Coronary artery (tissue), 2 donors: Measurements from ENCODE around the gene RBM33.

Experiments
- DNase-seq: peaks from one replicate; pipeline ENCODE4 v3.0.0-alpha.2; 2017; ENCODE audit warnings: low spot score
- H3K27ac ChIP-seq, 2 donors: fragments of 200-600 bp; sonication (generic); one replicate each; pipeline ENCODE4 v1.5.1; 2016 to 2019
- H3K4me3 ChIP-seq: fragments of 200-600 bp; sonication (generic); 2 replicates; pipeline ENCODE4 v1.5.1; 2016; ENCODE audit warnings: mild to moderate bottlenecking, moderate library complexity
- TF ChIP-seq, protein P1 (sequence below): fragments of 200-600 bp; sonication (generic); IDR thresholded peaks from one replicate; pipeline ENCODE4 v1.5.1; 2019; ENCODE audit warnings: antibody characterized with exemption

RBM33 gene

DNA sequence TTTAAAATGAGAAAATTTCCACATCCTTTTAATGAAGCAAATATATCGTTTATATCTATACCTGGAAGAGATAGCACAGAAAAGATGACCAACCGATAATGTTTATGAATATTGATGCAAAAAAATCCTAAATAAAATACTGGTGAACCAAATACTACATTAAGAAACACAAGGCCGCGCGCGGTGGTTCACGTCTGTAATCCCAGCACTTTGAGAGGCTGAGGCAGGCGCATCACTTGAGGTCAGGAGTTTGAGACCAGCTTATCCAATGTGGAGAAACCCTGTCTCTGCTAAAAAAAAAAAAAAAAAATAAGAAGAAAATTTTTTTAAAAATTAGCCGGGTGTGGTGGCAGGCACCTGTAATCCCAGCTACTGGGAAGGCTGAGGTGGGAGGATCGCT, 142.0 kb downstream of the RBM33 start:
- no peak overlapping the region for H3K4me3 ChIP-seq
- no peak for DNase-seq
- no peak overlapping the region for H3K27ac ChIP-seq
- TF ChIP-seq, protein P1, sequence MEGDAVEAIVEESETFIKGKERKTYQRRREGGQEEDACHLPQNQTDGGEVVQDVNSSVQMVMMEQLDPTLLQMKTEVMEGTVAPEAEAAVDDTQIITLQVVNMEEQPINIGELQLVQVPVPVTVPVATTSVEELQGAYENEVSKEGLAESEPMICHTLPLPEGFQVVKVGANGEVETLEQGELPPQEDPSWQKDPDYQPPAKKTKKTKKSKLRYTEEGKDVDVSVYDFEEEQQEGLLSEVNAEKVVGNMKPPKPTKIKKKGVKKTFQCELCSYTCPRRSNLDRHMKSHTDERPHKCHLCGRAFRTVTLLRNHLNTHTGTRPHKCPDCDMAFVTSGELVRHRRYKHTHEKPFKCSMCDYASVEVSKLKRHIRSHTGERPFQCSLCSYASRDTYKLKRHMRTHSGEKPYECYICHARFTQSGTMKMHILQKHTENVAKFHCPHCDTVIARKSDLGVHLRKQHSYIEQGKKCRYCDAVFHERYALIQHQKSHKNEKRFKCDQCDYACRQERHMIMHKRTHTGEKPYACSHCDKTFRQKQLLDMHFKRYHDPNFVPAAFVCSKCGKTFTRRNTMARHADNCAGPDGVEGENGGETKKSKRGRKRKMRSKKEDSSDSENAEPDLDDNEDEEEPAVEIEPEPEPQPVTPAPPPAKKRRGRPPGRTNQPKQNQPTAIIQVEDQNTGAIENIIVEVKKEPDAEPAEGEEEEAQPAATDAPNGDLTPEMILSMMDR: no peak

DNA sequence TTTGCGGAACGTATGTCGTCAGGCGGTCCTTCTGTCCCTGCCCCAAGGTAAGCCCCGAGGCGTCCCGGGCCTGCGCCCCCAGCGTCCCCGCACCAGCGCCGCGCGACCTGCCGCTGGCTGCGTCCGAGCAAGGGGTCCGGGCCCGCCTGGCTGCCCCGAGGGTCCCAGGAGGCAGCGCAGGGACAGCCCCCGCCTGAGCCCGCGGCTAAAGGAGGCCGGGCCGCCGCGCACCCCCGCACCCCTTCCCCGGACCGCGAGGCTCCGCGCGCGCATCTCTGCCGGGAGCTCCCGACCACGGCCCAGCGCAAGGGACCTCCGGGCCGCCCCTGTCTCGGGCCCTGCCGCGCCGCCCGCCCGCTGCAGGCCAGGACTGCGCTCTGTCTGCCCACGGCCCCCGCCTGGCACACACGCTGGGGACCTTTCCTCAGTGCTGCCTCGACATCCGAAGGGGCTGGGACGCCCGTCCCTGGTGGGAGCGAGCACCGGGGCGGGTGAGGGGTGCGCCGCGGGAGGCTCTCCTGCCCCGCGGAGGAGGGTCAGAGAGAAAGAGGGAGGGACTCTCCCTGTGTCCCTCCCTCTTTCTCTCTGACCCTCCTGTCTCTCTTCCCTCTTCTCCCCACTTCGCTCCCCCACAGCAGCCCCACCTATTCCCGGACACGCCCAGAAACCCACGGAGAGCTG, 142.8 kb downstream of the RBM33 start:
- no peak for DNase-seq
- TF ChIP-seq, protein P1: no peak
- Histone ChIP-seq H3K4me3 (peak overlapping the region; percentile 67), H3K27ac (no peak overlapping the region)

DNA sequence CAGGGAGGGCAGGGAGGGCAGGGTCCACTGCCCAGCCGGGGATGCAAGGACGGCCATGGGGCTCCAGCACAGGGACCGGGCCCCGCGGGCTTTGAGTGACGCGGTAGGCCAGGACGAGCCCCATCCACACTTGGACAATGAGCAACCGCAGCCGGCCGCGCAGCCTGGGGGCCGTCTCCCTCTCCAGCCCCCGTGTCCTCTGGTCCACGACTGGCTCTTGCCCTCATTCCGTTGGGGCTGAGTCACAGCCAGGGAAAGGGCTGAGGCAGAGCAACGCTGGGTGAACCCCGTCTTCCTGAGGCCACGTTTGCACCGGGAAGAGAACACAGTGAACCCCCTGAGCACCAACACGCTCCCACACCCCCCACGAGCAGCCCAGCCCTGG, 144.1 kb downstream of the RBM33 start:
- Histone ChIP-seq H3K4me3 (no peak overlapping the region), H3K27ac (no peak overlapping the region)
- no peak for DNase-seq
- TF ChIP-seq, protein P1: no peak

DNA sequence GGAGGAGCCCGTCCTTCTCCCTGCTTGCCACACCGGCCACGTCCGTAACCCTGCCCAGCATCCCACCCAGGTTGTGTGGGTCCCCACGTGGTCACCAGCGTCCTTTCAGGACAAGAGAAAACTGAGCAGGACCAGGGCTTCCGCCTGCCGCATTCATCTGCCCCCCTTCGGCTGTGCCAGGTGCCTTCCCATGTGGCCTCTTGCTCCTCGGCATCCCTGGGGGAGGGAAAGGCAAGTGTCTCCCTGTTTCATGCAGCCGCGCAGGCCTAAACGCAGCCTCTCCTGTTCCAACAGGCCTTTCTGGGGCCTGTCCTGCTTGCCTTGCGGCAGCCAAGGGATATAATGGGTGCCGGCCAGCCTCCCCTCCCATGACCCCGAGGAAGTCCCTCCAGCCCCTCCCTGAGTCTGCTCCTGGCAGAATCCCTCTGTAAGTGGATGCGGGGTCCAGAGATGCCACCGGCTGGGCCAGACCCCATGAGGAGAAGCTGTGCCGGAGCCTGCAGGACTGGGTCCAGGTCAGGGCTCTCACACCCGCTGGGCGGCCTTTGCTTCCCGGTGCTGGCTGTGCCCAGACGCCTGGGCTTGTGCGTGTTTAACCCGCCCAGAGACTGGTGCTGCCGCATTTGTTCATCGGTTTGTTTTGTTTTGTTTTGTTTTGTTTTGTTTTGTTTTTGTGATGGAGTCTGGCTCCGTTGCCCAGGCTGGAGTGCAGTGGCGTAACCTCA, 144.7 kb downstream of the RBM33 start:
- Histone ChIP-seq H3K4me3 (no peak overlapping the region), H3K27ac (no peak overlapping the region)
- DNase-seq: no peak
- TF ChIP-seq, protein P1: no peak

DNA sequence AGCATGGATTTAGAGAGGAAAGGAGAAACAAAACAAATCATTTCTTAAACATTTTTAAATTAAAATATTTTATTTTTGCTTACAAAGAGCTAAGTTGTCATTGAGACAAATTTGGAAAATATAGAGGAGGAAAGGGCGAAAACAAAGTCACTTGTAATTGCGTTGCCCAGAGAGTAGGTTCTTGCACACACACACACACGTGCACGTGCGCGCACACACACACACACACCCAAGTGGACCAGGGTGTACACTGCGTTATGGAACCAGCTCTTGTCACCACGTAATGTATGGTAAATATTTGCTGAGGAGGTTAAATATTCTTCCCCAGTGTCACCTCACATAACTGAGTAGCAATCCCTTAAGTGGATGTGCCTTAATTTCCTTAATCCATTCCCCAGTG, 146.2 kb downstream of the RBM33 start:
- DNase-seq: no peak

DNA sequence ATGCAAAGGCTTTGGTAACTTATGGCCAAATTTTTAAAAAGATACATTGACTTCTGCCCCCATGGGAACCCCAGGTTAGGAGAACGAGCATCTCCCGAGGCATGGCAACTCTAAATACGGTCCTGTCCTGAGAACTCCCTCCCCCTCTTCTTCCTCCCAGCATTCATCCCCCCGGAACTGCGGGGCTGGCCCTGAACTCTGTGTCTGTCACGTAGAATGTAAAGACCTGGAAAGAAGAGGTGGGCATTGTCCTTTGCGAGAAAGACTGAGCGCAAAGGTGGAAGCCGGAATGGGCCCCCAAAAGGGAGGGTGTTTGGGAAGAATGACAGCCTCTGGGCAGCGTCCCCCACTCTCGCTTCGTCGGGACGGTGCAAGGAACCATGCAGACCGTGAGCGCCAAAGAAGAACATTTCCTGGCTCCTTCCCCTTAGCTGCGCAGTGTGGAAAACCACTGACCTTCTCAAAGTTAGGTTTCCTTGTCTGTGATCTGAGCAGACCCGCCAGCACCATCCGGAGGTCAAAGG, 146.8 kb downstream of the RBM33 start:
- DNase-seq: no peak
- no peak overlapping the region for H3K4me3 ChIP-seq
- TF ChIP-seq, protein P1: no peak

More for the DNA sequence above, 146.2 kb downstream of the RBM33 start:
- no peak overlapping the region for H3K27ac ChIP-seq
- H3K4me3 ChIP-seq: no peak overlapping the region
- TF ChIP-seq, protein P1: no peak

DNA sequence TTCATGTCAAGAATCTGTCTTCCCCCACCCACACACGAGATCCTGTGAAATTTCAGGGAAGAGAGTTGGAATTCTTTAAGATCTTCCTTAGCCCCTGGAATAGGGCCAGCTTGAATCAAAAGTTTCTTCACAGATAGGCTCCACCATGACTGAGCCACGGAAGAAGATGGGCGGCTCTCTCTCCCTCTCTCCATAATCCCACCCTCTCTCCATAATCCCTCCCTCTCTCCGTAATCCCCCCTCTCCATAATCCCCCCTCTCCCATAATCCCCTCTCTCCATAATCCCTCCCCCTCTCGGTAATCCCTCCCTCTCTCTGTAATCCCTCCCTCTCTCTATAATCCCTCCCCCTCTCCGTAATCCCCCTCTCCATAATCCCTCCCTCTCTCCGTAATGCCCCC, 147.4 kb downstream of the RBM33 start:
- no peak for DNase-seq
- no peak overlapping the region for H3K27ac ChIP-seq
- no peak overlapping the region for H3K4me3 ChIP-seq
- TF ChIP-seq, protein P1: no peak

More for the DNA sequence above, 146.8 kb downstream of the RBM33 start:
- no peak overlapping the region for H3K27ac ChIP-seq
